ENCODE measurements around the gene MRAP2. TPM values are rescaled to one million over a fixed set of nuclear protein-coding genes. Genes with fewer than 3 reads are reported as not detected.
"Not testable (repeated sequence)": the region's sequence is repeated elsewhere in the genome, so short reads cannot be mapped to it uniquely, and the experiment has no call there.

MRAP2 gene
- total RNA-seq, 1 donor from 2014 or later = 40.2 TPM

DNA sequence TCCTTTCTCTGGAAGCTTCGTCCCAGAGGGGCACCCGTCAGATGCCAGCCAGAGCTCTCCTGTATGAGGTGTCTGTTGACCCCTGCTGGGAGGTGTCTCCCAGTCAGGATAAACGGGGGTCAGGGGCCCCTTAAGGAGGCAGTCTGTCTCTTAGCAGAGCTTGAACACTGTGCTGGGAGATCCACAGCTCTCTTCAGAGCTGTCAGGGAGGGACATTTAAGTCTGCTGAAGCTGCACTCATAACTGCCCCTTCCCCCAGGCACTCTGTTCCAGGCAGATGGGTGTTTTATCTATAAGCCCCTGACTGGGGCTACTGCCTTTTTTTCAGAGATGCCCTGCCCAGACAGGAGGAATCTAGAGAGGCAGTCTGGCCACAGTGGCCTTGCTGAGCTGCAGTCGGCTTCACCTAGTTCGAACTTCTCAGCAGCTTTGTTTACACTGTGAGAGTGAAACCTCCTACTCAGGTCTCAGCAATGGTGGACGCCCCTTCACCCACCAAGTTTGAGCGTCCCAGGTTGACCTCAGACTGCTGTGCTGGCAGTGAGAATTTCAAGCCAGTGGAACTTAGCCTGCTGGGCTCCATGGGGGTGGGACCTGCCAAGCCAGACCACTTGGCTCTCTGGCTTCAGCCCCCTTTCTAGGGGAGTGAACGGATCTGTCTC lies 81.5 kb downstream of the MRAP2 start:
- H3K27me3 ChIP-seq (ENCODE audit: control insufficient read depth in 3 of 3, insufficient read depth in 3 of 3, low read length in 3 of 3); H3K36me3 ChIP-seq (ENCODE audit: control insufficient read depth in 3 of 3, insufficient read depth in 3 of 3, low read length in 3 of 3); H3K4me1 ChIP-seq (ENCODE audit: control insufficient read depth in 3 of 3, insufficient read depth in 3 of 3, low read length in 3 of 3); H3K9me3 ChIP-seq (ENCODE audit: control insufficient read depth in 3 of 3, low read length in 3 of 3); H3K27ac ChIP-seq (ENCODE audit: low read depth, low read length); H3K9ac ChIP-seq (ENCODE audit: low read depth in 1 of 3, low read length in 3 of 3); H3K4me3 ChIP-seq (ENCODE audit: low read length in 3 of 3): not testable (repeated sequence)

DNA sequence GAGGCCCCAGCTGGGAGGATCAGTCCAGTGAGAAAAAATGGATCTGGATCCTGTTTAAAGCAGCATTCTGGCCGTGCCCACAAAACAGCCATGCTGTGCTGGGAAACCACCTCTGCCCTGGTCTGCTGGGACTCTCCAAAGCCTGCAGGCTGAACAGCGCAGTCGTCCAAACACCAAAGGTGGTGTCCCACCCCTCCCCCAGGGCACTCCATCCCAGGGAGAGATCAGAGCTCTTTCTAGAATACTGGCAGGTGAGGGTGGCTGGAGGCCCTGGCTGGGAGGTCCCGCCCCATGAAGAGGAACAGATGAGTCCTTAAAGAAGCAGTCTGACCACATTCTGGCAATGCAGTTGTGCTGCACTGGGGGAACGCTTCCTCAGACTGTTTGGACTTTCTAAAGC lies 84.6 kb downstream of the MRAP2 start:
- no peaks in the 10 kb centered on the region for H3K27me3 ChIP-seq (ENCODE audit: control insufficient read depth in 3 of 3, insufficient read depth in 3 of 3, low read length in 3 of 3)
- no peak overlapping the region for H3K9ac ChIP-seq (ENCODE audit: low read depth in 1 of 3, low read length in 3 of 3)
- no peaks in the 10 kb centered on the region for H3K36me3 ChIP-seq (ENCODE audit: control insufficient read depth in 3 of 3, insufficient read depth in 3 of 3, low read length in 3 of 3)
- peaks cover 0 to 3% (median 0%) of the 10 kb centered on the region in 3 donors for H3K4me1 ChIP-seq (ENCODE audit: control insufficient read depth in 3 of 3, insufficient read depth in 3 of 3, low read length in 3 of 3)
- H3K27ac ChIP-seq (ENCODE audit: low read depth, low read length) = no peak overlapping the region
- no peak overlapping the region for H3K4me3 ChIP-seq (ENCODE audit: low read length in 3 of 3)
- H3K9me3 ChIP-seq (ENCODE audit: control insufficient read depth in 3 of 3, low read length in 3 of 3) = peaks cover 0 to 2% (median 0%) of the 10 kb centered on the region in 3 donors

DNA sequence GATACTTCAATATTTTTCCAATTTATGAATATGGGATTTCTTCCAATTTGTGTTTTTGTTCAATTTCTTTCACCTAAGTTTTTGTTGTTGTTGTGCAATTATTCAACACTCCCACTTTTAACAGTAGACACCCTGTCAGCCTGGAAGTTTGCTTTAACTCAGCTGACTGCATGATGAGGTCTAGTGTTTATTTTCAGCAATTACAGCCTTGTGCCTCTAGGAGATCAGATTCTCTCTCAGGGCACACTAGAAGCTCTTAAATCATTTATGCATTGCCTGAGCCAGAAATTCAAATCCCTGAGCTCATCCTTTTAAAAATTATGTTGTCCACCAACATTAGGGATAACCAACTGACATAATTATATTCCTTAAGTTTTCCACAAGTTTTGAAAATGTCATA lies 85.7 kb downstream of the MRAP2 start:
- Histone ChIP-seq H3K27ac (ENCODE audit: low read depth, low read length) (peak overlapping the region; percentile 4), H3K4me3 (ENCODE audit: low read length in 3 of 3) (no peak overlapping the region), H3K36me3 (ENCODE audit: control insufficient read depth in 3 of 3, insufficient read depth in 3 of 3, low read length in 3 of 3) (no peaks in the 10 kb centered on the region), H3K9ac (ENCODE audit: low read depth in 1 of 3, low read length in 3 of 3) (no peak overlapping the region), H3K4me1 (ENCODE audit: control insufficient read depth in 3 of 3, insufficient read depth in 3 of 3, low read length in 3 of 3) (peaks cover 0 to 3% (median 0%) of the 10 kb centered on the region in 3 donors), H3K27me3 (ENCODE audit: control insufficient read depth in 3 of 3, insufficient read depth in 3 of 3, low read length in 3 of 3) (no peaks in the 10 kb centered on the region), H3K9me3 (ENCODE audit: control insufficient read depth in 3 of 3, low read length in 3 of 3) (peaks cover 0 to 2% (median 0%) of the 10 kb centered on the region in 3 donors)

DNA sequence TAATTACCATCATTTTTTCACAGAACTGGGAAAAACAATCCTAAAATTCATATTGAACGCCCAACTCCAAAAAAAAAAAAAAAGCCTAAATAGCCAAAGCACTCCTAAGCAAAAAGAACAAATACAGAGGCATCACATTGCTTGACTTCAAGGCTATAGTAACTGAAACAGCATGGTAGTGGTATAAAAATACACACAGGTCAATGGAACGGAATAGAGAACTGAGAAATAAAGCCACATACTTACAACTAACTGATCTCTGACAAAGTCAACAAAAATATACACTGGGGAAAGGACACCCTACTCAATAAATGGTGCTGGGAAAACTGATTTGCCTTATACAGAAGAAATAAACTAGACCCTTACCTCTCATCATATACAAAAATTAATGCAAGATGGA lies 89.6 kb downstream of the MRAP2 start:
- Histone ChIP-seq H3K9ac (ENCODE audit: low read depth in 1 of 3, low read length in 3 of 3) (no peak overlapping the region), H3K9me3 (ENCODE audit: control insufficient read depth in 3 of 3, low read length in 3 of 3) (peaks cover 0 to 2% (median 0%) of the 10 kb centered on the region in 3 donors), H3K27ac (ENCODE audit: low read depth, low read length) (no peak overlapping the region), H3K4me3 (ENCODE audit: low read length in 3 of 3) (no peak overlapping the region), H3K4me1 (ENCODE audit: control insufficient read depth in 3 of 3, insufficient read depth in 3 of 3, low read length in 3 of 3) (peaks cover 0 to 3% (median 0%) of the 10 kb centered on the region in 3 donors), H3K27me3 (ENCODE audit: control insufficient read depth in 3 of 3, insufficient read depth in 3 of 3, low read length in 3 of 3) (no peaks in the 10 kb centered on the region), H3K36me3 (ENCODE audit: control insufficient read depth in 3 of 3, insufficient read depth in 3 of 3, low read length in 3 of 3) (peaks cover 0 to 5% (median 3%) of the 10 kb centered on the region in 3 donors)

DNA sequence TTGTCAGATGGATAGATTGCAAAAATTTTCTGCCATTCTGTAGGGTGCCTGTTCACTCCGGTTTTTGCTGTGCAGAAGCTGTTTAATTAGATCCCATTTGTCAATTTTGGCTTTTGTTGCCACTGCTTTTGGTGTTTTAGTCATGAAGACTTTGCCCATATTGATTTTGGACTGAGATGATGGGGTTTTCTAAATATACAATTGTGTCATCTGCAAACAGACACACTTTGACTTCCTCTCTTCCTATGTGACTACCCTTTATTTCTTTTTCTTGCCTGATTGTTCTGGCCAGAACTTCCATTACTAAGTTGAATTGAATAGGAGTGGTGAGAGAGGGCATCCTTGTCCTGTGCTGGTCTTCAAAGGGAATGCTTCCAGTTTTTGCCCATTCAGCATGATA lies 96.0 kb downstream of the MRAP2 start:
- not testable (repeated sequence) for H3K4me1 ChIP-seq (ENCODE audit: control insufficient read depth in 3 of 3, insufficient read depth in 3 of 3, low read length in 3 of 3); H3K36me3 ChIP-seq (ENCODE audit: control insufficient read depth in 3 of 3, insufficient read depth in 3 of 3, low read length in 3 of 3); H3K4me3 ChIP-seq (ENCODE audit: low read length in 3 of 3); H3K9me3 ChIP-seq (ENCODE audit: control insufficient read depth in 3 of 3, low read length in 3 of 3); H3K27ac ChIP-seq (ENCODE audit: low read depth, low read length); H3K9ac ChIP-seq (ENCODE audit: low read depth in 1 of 3, low read length in 3 of 3); H3K27me3 ChIP-seq (ENCODE audit: control insufficient read depth in 3 of 3, insufficient read depth in 3 of 3, low read length in 3 of 3)

DNA sequence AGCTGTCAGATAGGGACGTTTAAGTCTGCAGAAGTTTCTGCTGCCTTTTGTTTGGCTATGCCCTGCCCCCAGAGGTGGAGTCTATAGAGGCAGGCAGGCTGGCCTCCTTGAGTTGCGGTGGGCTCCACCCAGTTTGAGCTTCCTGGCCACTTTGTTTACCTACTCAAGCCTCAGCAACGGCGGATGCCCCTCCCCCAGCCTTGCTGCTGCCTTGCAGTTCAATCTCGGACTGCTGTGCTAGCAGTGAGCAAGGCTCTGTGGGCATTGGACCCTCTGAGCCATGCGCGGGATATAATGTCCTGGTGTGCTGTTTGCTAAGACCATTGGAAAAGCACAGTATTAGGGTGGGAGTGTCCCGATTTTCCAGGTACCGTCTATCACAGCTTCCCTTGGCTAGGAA lies 99.8 kb downstream of the MRAP2 start:
- not testable (repeated sequence) for H3K4me1 ChIP-seq (ENCODE audit: control insufficient read depth in 3 of 3, insufficient read depth in 3 of 3, low read length in 3 of 3); H3K27me3 ChIP-seq (ENCODE audit: control insufficient read depth in 3 of 3, insufficient read depth in 3 of 3, low read length in 3 of 3); H3K36me3 ChIP-seq (ENCODE audit: control insufficient read depth in 3 of 3, insufficient read depth in 3 of 3, low read length in 3 of 3); H3K9me3 ChIP-seq (ENCODE audit: control insufficient read depth in 3 of 3, low read length in 3 of 3); H3K4me3 ChIP-seq (ENCODE audit: low read length in 3 of 3); H3K27ac ChIP-seq (ENCODE audit: low read depth, low read length); H3K9ac ChIP-seq (ENCODE audit: low read depth in 1 of 3, low read length in 3 of 3)

DNA sequence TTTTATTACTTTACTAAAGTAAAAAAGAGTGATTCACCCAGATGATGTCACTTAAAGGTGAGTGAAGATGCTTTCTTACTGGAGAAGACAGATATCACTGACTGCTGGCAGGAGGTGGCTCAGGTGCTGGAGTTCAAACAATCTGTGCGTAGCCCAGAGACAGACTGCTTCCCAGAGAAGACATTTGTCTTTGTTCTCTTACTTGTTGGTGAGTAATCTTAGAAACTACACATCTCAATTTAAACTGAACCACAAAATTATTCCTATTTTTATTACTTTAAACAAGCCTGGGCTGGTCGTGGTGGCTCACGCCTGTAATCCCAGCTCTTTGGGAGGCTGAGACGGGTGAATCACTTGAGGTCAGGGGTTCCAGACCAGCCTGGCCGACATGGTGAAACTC lies 101.7 kb downstream of the MRAP2 start:
- Histone ChIP-seq H3K27me3 (ENCODE audit: control insufficient read depth in 3 of 3, insufficient read depth in 3 of 3, low read length in 3 of 3) (no peaks in the 10 kb centered on the region), H3K4me3 (ENCODE audit: low read length in 3 of 3) (no peak overlapping the region), H3K9ac (ENCODE audit: low read depth in 1 of 3, low read length in 3 of 3) (no peak overlapping the region), H3K27ac (ENCODE audit: low read depth, low read length) (no peak overlapping the region), H3K4me1 (ENCODE audit: control insufficient read depth in 3 of 3, insufficient read depth in 3 of 3, low read length in 3 of 3) (no peaks in the 10 kb centered on the region), H3K36me3 (ENCODE audit: control insufficient read depth in 3 of 3, insufficient read depth in 3 of 3, low read length in 3 of 3) (peaks cover 0 to 10% (median 0%) of the 10 kb centered on the region in 3 donors), H3K9me3 (ENCODE audit: control insufficient read depth in 3 of 3, low read length in 3 of 3) (no peaks in the 10 kb centered on the region)

DNA sequence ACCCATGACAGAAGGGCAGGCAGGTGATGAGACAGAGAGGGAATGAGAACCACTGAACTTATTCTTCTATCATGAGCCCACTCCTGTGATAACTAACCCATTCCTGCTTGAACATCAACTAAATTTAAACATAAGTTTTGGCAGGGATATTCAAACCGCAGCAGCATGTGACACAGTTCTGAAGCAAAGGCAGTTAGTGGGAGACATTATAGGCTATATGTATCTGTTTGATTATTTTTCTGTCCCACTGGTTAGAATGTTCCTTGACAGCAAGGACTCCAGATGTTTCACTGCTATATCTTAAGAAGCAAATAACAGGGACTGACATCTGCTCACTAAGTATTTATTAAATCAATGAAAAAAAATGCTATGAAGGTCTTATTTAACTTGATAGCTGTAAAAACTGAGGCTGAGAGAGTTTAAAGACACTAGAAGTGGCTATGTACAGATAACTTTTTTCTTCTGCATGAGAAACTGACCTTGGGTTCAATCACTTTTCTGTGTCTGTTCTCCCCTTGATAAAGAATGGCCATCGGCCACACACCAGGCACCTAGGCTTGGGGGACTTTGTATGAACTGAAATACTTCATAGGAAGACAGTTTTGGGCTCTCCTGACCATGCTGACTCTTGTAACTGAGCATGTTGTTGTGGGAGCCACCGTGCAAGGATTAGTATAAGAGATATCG lies 102.9 kb downstream of the MRAP2 start:
- Histone ChIP-seq H3K36me3 (ENCODE audit: control insufficient read depth in 3 of 3, insufficient read depth in 3 of 3, low read length in 3 of 3) (peaks cover 0 to 10% (median 0%) of the 10 kb centered on the region in 3 donors), H3K9ac (ENCODE audit: low read depth in 1 of 3, low read length in 3 of 3) (no peak overlapping the region), H3K27me3 (ENCODE audit: control insufficient read depth in 3 of 3, insufficient read depth in 3 of 3, low read length in 3 of 3) (no peaks in the 10 kb centered on the region), H3K4me3 (ENCODE audit: low read length in 3 of 3) (no peak overlapping the region), H3K4me1 (ENCODE audit: control insufficient read depth in 3 of 3, insufficient read depth in 3 of 3, low read length in 3 of 3) (no peaks in the 10 kb centered on the region), H3K27ac (ENCODE audit: low read depth, low read length) (no peak overlapping the region), H3K9me3 (ENCODE audit: control insufficient read depth in 3 of 3, low read length in 3 of 3) (no peaks in the 10 kb centered on the region)

DNA sequence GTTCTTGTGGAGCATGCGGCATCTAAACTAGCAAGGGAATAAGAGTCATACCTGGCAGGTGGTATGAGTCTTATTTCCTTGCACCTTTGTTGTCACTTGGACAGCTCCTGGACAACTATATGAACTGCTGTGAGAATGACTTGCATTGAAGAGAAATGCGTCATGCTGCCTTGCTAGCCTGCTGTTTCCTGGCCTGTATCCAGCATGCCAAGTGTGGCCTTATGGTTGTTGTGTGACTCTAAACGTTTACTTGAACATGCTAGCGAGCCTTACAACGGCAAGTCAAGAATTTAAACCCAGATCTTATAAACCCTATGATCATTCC lies 103.4 kb downstream of the MRAP2 start:
- Histone ChIP-seq H3K9me3 (ENCODE audit: control insufficient read depth in 3 of 3, low read length in 3 of 3) (no peaks in the 10 kb centered on the region), H3K27ac (ENCODE audit: low read depth, low read length) (no peak overlapping the region), H3K36me3 (ENCODE audit: control insufficient read depth in 3 of 3, insufficient read depth in 3 of 3, low read length in 3 of 3) (peaks cover 0 to 10% (median 0%) of the 10 kb centered on the region in 3 donors)

DNA sequence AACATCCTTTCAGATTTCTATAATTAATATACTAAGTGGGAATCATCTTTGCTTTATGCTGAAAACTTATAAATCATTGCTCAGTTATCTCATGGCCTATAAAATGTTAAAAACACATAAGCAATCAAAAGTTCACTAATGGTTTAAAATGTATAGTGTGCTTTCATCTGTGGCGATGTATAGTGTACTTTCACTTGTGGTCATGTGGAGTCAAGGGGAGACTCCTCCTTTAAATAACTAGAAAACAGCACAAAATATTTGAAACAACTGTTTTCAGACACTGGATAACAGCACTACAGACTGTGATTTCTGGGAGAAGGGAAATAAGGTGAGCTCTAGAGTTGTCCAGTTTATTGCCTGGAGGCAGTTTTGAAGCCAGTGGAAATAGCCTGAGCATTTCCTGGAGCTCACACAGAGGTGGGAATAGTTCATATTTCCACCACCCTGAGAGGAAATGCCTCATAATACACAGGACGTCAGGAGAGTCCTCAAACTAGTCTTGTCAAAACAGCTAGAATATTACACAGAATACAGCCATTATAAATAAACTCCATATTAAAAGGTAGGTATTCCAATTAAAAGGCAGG lies 104.5 kb downstream of the MRAP2 start:
- Histone ChIP-seq H3K27me3 (ENCODE audit: control insufficient read depth in 3 of 3, insufficient read depth in 3 of 3, low read length in 3 of 3) (no peaks in the 10 kb centered on the region), H3K4me3 (ENCODE audit: low read length in 3 of 3) (no peak overlapping the region), H3K9ac (ENCODE audit: low read depth in 1 of 3, low read length in 3 of 3) (no peak overlapping the region), H3K4me1 (ENCODE audit: control insufficient read depth in 3 of 3, insufficient read depth in 3 of 3, low read length in 3 of 3) (no peaks in the 10 kb centered on the region), H3K36me3 (ENCODE audit: control insufficient read depth in 3 of 3, insufficient read depth in 3 of 3, low read length in 3 of 3) (peaks cover 0 to 10% (median 0%) of the 10 kb centered on the region in 3 donors), H3K27ac (ENCODE audit: low read depth, low read length) (no peak overlapping the region), H3K9me3 (ENCODE audit: control insufficient read depth in 3 of 3, low read length in 3 of 3) (no peaks in the 10 kb centered on the region)

More for the DNA sequence above, 103.4 kb downstream of the MRAP2 start:
- H3K27me3 ChIP-seq (ENCODE audit: control insufficient read depth in 3 of 3, insufficient read depth in 3 of 3, low read length in 3 of 3) = no peaks in the 10 kb centered on the region
- no peaks in the 10 kb centered on the region for H3K4me1 ChIP-seq (ENCODE audit: control insufficient read depth in 3 of 3, insufficient read depth in 3 of 3, low read length in 3 of 3)
- no peak overlapping the region for H3K4me3 ChIP-seq (ENCODE audit: low read length in 3 of 3)
- H3K9ac ChIP-seq (ENCODE audit: low read depth in 1 of 3, low read length in 3 of 3) = no peak overlapping the region
